Colonic mucosa (tissue), 4 donors: ENCODE results near the gene PTBP2. TPM values are rescaled to one million over a fixed set of nuclear protein-coding genes. Genes with fewer than 3 reads are reported as not detected.

ENCODE experiments used
- DNase-seq: peaks from one replicate; pipeline ENCODE4 v3.0.0-alpha.2; 2020
- H3K27ac ChIP-seq: fragments of 200-600 bp; one replicate; pipeline ENCODE4 v1.8.0; 2021
- H3K27me3 ChIP-seq: fragments of 200-600 bp; one replicate; pipeline ENCODE4 v1.8.0; 2021
- H3K36me3 ChIP-seq: fragments of 200-600 bp; one replicate; pipeline ENCODE4 v1.8.0; 2021
- H3K4me1 ChIP-seq: fragments of 200-600 bp; one replicate; pipeline ENCODE4 v1.8.0; 2021; ENCODE audit warnings: mild to moderate bottlenecking
- H3K4me3 ChIP-seq: fragments of 200-600 bp; one replicate; pipeline ENCODE4 v1.8.0; 2021
- H3K9ac ChIP-seq, 2 donors: one replicate each; pipeline ENCODE4 v1.7.0; 2013; ENCODE audit warnings: control low read depth in 2 of 2, low read depth in 2 of 2, low read length in 2 of 2
- H3K9me3 ChIP-seq: fragments of 200-600 bp; one replicate; pipeline ENCODE4 v1.8.0; 2021
- intact Hi-C: fragments of 100-400 bp; cut with DNase I; formaldehyde crosslinking; loops from one replicate; pipeline ENCODE4 v1.14.1; 2022
- total RNA-seq, 2 donors: library from RNA; stranded (reverse); fragmentation: NEBNext Ultra II Directional in 1 of 2; extraction: Animal tissue kit (Norgen Biotek cat#: 25700) in 1 of 2; gene quantifications; one replicate each; pipeline ENCODE4 v1.2.1, GENCODE V29; 2021
- TF ChIP-seq, protein P1 (sequence below): fragments of 200-600 bp; IDR thresholded peaks from one replicate; pipeline ENCODE4 v1.8.0; 2022; ENCODE audit warnings: antibody characterized with exemption, mild to moderate bottlenecking
- donor health status: healthy.
- donor health status: DM: no; HTN: no; CAD: no.
- donor health status: DM: no; HTN: no; CAD: no.

The PTBP2 gene
- total RNA-seq, 2 donors from 2014 or later, result 9.1 to 17.0 TPM

DNA sequence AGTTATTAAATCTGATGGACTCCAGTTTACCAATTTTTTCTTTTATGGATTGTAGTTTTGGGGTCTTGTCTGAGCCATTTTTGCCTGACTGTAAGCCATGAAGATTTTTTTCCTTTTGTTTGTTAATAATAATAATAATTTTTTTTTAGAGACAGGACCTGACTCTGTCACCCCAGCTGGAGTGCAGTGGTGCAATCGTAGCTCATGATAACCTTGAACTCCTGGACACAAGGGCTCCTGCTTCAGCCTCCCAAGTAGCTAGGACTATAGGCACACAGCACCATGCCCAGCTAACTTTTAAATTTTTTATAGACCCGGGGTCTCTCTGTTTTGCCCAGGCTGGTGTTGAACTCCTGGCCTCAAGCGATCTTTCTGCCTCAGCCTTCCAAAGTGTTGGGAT is 6.3 kb downstream of the PTBP2 start:
- no peaks in the 10 kb centered on the region for H3K36me3 ChIP-seq
- no peak overlapping the region for H3K4me3 ChIP-seq
- TF ChIP-seq, protein P1, sequence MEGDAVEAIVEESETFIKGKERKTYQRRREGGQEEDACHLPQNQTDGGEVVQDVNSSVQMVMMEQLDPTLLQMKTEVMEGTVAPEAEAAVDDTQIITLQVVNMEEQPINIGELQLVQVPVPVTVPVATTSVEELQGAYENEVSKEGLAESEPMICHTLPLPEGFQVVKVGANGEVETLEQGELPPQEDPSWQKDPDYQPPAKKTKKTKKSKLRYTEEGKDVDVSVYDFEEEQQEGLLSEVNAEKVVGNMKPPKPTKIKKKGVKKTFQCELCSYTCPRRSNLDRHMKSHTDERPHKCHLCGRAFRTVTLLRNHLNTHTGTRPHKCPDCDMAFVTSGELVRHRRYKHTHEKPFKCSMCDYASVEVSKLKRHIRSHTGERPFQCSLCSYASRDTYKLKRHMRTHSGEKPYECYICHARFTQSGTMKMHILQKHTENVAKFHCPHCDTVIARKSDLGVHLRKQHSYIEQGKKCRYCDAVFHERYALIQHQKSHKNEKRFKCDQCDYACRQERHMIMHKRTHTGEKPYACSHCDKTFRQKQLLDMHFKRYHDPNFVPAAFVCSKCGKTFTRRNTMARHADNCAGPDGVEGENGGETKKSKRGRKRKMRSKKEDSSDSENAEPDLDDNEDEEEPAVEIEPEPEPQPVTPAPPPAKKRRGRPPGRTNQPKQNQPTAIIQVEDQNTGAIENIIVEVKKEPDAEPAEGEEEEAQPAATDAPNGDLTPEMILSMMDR, result no peak
- H3K9ac ChIP-seq, result no peak overlapping the region
- H3K9me3 ChIP-seq, result no peaks in the 10 kb centered on the region
- H3K4me1 ChIP-seq, result no peaks in the 10 kb centered on the region
- intact Hi-C loops, result no loop called here
- DNase-seq, result no peak
- no peaks in the 10 kb centered on the region for H3K27me3 ChIP-seq
- no peak overlapping the region for H3K27ac ChIP-seq

DNA sequence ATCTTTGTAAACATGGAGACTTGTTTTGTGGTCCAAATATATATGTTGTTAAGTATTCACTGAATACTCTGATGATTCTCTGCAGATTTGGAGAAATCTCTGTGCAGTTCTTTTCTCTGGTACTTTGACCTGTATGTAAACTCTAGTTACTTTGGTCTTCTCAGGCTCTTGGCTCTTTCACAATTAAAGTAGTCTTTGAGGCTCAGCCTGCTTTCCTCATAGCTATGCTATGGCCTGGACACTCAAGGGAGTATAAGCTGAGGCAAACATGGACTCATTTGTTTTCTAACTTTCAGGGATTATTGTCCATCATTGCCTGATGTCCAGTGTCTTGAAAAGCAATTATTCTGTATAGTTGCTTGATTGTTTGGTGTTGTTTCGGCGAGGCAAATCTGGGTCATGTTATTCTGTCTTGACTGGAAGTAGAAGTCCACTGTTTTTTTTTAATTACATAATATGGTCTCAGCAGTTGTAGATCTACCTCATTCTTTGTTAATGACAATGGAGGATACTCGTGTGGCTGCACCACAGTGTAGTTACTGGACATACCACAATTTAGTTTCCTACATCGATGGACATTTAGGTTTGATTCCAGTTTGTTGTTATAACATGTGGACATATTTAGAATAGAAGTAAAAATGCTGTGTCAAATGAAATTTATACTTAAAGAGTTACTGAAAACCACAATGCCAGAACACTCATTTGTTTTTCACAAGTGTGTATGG is 9.2 kb downstream of the PTBP2 start:
- H3K4me1 ChIP-seq, result no peaks in the 10 kb centered on the region
- H3K36me3 ChIP-seq, result no peaks in the 10 kb centered on the region

DNA sequence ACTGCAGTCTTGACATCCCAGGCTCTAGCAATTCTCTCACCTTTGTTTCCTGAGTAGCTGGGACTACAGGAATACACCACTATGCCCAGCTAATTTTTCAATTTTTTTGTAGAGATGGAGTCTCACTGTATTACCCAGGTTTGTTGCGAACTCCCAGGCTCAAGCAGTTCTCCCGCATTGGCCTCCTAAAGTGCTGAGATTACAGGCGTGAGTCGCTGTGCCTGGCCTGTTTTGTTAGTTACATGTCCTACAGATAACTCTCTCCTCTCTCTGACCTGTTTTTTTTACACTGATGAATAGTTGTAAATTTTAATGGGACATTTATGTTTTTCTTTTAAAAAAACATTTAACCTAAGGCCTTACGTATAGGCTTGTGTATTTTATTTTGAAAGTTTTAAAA is 19.8 kb downstream of the PTBP2 start:
- no peak overlapping the region for H3K27ac ChIP-seq
- no peak overlapping the region for H3K9ac ChIP-seq
- no peaks in the 10 kb centered on the region for H3K27me3 ChIP-seq
- DNase-seq, result no peak
- H3K4me3 ChIP-seq, result no peak overlapping the region
- no peaks in the 10 kb centered on the region for H3K4me1 ChIP-seq
- no peaks in the 10 kb centered on the region for H3K36me3 ChIP-seq
- H3K9me3 ChIP-seq, result no peaks in the 10 kb centered on the region
- TF ChIP-seq, protein P1, result no peak
- intact Hi-C loops, result no loop called here

More for the DNA sequence above, 9.2 kb downstream of the PTBP2 start:
- H3K27ac ChIP-seq, result no peak overlapping the region
- no peak overlapping the region for H3K4me3 ChIP-seq
- H3K9me3 ChIP-seq, result no peaks in the 10 kb centered on the region
- H3K27me3 ChIP-seq, result no peaks in the 10 kb centered on the region
- TF ChIP-seq, protein P1, result no peak
- intact Hi-C loops, result no loop called here
- DNase-seq, result no peak
- no peak overlapping the region for H3K9ac ChIP-seq

DNA sequence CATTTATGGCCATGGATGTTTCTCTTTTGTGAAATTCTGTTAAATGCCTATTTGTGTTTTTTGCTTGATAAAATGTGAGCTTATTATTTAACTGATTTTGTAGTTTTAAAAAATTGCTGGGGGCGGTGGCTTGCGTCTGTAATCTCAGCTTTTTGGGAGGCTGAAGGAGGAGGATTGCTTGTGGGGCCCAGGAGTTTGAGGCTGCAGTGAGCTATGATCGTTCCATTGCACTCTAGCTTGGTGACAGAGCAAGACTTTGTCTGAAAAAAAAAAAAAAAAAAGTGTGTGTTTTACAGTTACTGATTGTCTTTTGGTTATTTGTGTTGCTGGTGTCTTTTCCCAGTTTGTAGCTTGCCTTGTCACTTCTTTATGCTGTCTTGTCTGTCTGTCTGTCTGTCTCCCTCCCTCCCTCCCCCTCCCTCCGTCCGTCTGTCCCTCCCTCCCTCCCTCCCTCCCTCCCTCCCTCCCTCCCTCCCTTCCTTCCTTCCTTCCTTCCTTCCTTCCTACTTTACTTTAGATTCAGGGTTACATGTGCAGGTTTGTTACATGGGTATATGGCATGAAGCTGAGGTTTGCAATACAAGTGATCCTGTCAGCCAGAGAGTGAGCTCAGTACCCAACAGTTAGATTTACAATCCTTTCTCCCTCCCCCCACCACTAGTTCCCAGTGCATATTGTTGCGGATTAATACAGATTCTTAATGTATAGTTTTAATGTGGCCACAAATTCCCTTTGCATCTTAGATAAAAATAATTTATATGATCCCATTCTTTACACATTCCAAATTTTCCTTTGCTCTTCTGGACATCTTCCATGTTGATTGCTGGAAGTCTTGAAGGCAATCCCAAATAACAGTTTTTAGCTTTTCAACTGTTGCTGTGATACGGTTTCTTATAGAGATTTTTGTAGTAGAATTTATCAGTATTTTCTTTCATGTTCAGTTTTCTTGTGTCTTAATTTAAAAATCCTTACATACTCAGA is 25.1 kb downstream of the PTBP2 start:
- Histone ChIP-seq H3K9me3 (no peaks in the 10 kb centered on the region), H3K27me3 (no peaks in the 10 kb centered on the region), H3K36me3 (no peaks in the 10 kb centered on the region), H3K27ac (no peak overlapping the region), H3K4me1 (peaks cover 6% of the 10 kb centered on the region), H3K9ac (no peak overlapping the region), H3K4me3 (no peak overlapping the region)
- TF ChIP-seq, protein P1, result no peak
- no peak for DNase-seq
- intact Hi-C loops, result no loop called here

DNA sequence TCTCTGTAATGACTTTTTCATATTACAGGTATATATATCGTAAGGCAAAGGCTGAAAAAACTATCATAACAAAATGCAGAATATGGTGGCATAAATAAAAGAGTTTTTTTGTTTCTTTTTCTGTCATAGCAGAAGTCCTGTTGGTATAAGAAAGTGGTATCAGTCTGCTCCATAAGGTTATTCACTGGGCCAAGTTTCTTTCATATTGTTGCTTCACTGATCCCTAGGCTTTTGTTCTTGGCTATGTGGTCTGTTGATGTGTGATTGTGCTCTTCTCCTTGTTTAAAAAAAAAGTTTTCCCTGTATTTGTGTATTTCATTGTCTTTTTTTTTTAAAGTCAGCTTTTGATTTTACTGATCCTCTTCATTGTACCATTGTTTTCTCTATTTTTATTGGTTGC is 26.0 kb downstream of the PTBP2 start:
- H3K9me3 ChIP-seq, result no peaks in the 10 kb centered on the region
- TF ChIP-seq, protein P1, result no peak

More for the DNA sequence above, 26.0 kb downstream of the PTBP2 start:
- H3K36me3 ChIP-seq, result peaks cover 4% of the 10 kb centered on the region
- no peak for DNase-seq
- no peaks in the 10 kb centered on the region for H3K27me3 ChIP-seq
- intact Hi-C loops, result no loop called here
- H3K27ac ChIP-seq, result no peak overlapping the region
- H3K4me1 ChIP-seq, result peaks cover 6% of the 10 kb centered on the region
- H3K4me3 ChIP-seq, result no peak overlapping the region
- H3K9ac ChIP-seq, result no peak overlapping the region
